CD4-positive, CD25-positive, alpha-beta regulatory T cell (primary cell): Measurements from ENCODE around the gene SMURF1. TPM values are rescaled to one million over a fixed set of nuclear protein-coding genes. Genes with fewer than 3 reads are reported as not detected.

Experiments used
- ATAC-seq, 2 donors: fragments of 150-1000 bp; cut with Tn5 transposase; one replicate each; pipeline ENCODE4 v1.10.0; 2021; ENCODE audit warnings: low read depth in 2 of 2, moderate number of reproducible peaks in 2 of 2, moderate library complexity in 1 of 2
- DNase-seq, 3 donors: peaks; one replicate each; pipeline versions ENCODE4 v3.0.0 to v3.0.0-alpha.2; 2012 to 2022; ENCODE audit warnings: mixed read lengths in 1 of 3
- H3K27ac ChIP-seq: one replicate; pipeline ENCODE4 v1.7.0; 2013; ENCODE audit warnings: mild to moderate bottlenecking, low read length; ENCODE audit not compliant: insufficient read depth, poor library complexity, severe bottlenecking
- H3K27me3 ChIP-seq: one replicate; pipeline ENCODE4 v1.7.0; 2013; ENCODE audit warnings: low read length; ENCODE audit not compliant: control insufficient read depth, insufficient read depth
- H3K36me3 ChIP-seq: one replicate; pipeline ENCODE4 v1.7.0; 2013; ENCODE audit warnings: mild to moderate bottlenecking, low read length, moderate library complexity; ENCODE audit not compliant: control insufficient read depth, insufficient read depth
- H3K4me1 ChIP-seq: 2 replicates; pipeline ENCODE4 v1.7.0; 2013; ENCODE audit warnings: mild to moderate bottlenecking, low read length; ENCODE audit not compliant: insufficient read depth, control insufficient read depth, poor library complexity, severe bottlenecking
- H3K4me3 ChIP-seq: one replicate; pipeline ENCODE4 v1.7.0; 2013; ENCODE audit warnings: low read depth, mild to moderate bottlenecking, low read length, moderate library complexity
- H3K9me3 ChIP-seq, 2 experiments: 1 replicate in 1 of 2; 2 replicates in 1 of 2; pipeline ENCODE4 v1.7.0; 2013; ENCODE audit warnings: low read length in 2 of 2, mild to moderate bottlenecking in 1 of 2, moderate library complexity in 1 of 2; ENCODE audit not compliant: control insufficient read depth in 2 of 2
- H3K27ac Mint-ChIP-seq, 3 donors: one replicate each; pipeline ENCODE4 v1.8.0; 2020 to 2022; ENCODE audit warnings: mild to moderate bottlenecking in 3 of 3, mixed read lengths in 3 of 3, moderate library complexity in 2 of 3
- H3K27me3 Mint-ChIP-seq: one replicate; pipeline ENCODE4 v1.8.0; 2022; ENCODE audit warnings: mild to moderate bottlenecking, mixed read lengths
- H3K36me3 Mint-ChIP-seq: one replicate; pipeline ENCODE4 v1.8.0; 2020; ENCODE audit warnings: mixed read lengths
- H3K4me1 Mint-ChIP-seq, 4 donors: one replicate each; pipeline ENCODE4 v1.8.0; 2020 to 2022; ENCODE audit warnings: mixed read lengths in 4 of 4, mild to moderate bottlenecking in 1 of 4
- H3K4me3 Mint-ChIP-seq, 4 donors: one replicate each; pipeline ENCODE4 v1.8.0; 2020 to 2022; ENCODE audit warnings: mild to moderate bottlenecking in 4 of 4, mixed read lengths in 4 of 4, moderate library complexity in 3 of 4
- H3K9me3 Mint-ChIP-seq, 7 donors: one replicate each; pipeline ENCODE4 v1.8.0; 2020 to 2022; ENCODE audit warnings: mixed read lengths in 7 of 7, mild to moderate bottlenecking in 3 of 7, moderate library complexity in 2 of 7
- polyA plus RNA-seq, 4 donors: library from polyadenylated mRNA; unstranded; fragments of 300-500 nt; fragmentation: Illumina TruSeq; gene quantifications; one replicate each; pipeline ENCODE4 v1.2.3, GENCODE V29; 2021
- total RNA-seq: library from RNA; stranded (reverse); gene quantifications from one replicate; pipeline ENCODE4 v1.2.3, GENCODE V29; 2022

SMURF1 gene
- total and polyA plus RNA-seq, 5 donors from 2014 or later, result 1.3 to 35.3 (median 1.7) TPM

DNA sequence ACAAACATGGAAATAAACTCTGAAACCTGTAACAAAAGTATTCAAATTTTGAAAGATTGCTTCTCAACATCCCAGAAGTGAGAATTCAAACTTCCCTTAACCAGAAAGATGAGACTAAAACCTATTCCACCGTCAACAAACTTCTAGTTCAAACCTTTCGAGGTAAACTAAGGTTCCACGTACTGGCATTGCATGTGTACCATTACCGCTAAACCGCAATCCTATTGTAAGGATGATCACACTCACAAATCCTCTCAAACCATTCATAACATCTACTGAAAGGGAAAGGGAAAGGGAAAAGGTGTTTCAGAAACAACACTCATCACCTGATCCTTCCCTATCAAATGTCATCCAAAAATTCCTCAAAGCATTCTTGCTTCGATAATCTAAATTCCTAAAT, 3.1 kb downstream of the SMURF1 start:
- no peaks in the 10 kb centered on the region for H3K36me3 Mint-ChIP-seq
- H3K4me3 Mint-ChIP-seq, result peak overlapping the region; percentile 88 to 99 (median 94)
- Histone ChIP-seq H3K36me3 (peaks cover 2% of the 10 kb centered on the region), H3K27me3 (no peaks in the 10 kb centered on the region), H3K27ac (peak overlapping the region; percentile 88), H3K4me1 (peaks cover 22% of the 10 kb centered on the region), H3K9me3 (no peaks in the 10 kb centered on the region), H3K4me3 (peak overlapping the region; percentile 82)
- no peak for DNase-seq
- H3K4me1 Mint-ChIP-seq, result peaks cover 30 to 75% (median 44%) of the 10 kb centered on the region in 4 donors
- no peak for ATAC-seq
- peaks cover 5% of the 10 kb centered on the region for H3K27me3 Mint-ChIP-seq
- H3K9me3 Mint-ChIP-seq, result no peaks in the 10 kb centered on the region
- H3K27ac Mint-ChIP-seq, result peak overlapping the region; percentile 56 to 91 (median 69)

DNA sequence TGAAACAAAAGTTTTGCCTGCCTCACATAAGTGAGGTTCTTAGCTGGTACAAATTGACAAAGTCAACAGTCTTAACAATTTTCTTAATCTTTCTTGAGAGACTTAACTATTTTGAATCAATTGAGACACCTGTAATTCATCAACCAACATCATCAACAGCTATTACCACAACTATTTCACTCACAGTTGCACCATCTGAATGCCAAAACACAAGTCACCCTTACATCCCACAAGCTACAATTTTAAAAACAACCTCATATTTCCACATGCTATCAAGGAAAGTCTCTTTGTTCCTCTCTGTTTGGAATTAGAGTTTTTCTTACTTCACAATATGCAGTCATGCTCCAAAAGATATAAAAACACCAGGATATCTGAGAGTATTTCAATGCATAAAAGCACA, 4.9 kb downstream of the SMURF1 start:
- Mint-ChIP-seq H3K9me3 (no peaks in the 10 kb centered on the region), H3K4me1 (peaks cover 41 to 73% (median 52%) of the 10 kb centered on the region in 4 donors), H3K4me3 (peak overlapping the region in 1 of 4 donors; percentile 56), H3K27me3 (peaks cover 5% of the 10 kb centered on the region), H3K36me3 (no peaks in the 10 kb centered on the region), H3K27ac (no peak overlapping the region)
- H3K27me3 ChIP-seq, result no peaks in the 10 kb centered on the region
- H3K27ac ChIP-seq, result no peak overlapping the region
- no peak for ATAC-seq
- no peak for DNase-seq
- H3K4me3 ChIP-seq, result no peak overlapping the region
- no peaks in the 10 kb centered on the region for H3K9me3 ChIP-seq
- H3K36me3 ChIP-seq, result peaks cover 2% of the 10 kb centered on the region
- H3K4me1 ChIP-seq, result peaks cover 17% of the 10 kb centered on the region

DNA sequence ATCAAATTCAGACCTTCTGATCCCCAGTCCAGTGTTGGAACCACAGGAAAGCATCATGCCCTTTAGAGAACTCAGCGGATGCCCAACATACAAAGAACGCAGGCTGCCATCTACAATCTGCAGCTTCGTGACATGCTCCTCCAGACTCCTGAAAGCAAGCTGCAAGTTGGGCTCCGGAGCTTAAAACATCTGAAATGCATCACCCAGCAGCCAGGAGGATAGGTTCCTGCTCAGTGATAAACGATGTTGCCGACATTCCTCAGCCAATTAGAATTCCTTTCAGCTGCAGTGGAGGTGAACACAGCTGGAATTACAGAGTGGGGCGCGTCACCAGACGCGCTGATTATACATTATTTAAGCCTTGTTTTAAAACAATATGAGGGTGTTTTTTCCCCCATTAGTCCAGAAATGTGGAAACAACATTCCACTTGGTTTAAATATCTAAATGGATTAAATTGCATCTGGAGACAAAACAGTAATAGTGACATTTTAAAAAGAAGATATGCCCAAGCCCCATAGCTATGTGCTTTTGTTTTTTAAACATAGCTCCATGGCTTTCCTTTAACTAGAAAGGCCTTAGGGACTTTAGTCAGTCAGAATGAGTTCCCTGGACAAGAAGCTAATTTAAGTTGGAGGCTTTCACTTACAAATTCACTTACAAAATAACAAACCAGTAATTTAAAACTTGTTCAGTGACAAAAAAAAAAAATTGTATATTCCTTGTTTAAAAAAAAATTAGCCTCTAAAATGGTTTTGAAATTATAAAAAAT, 6.3 kb downstream of the SMURF1 start:
- Mint-ChIP-seq H3K4me1 (peaks cover 50 to 82% (median 65%) of the 10 kb centered on the region in 4 donors), H3K27ac (peak overlapping the region in 1 of 3 donors; percentile 1), H3K27me3 (peaks cover 5% of the 10 kb centered on the region), H3K36me3 (peaks cover 3% of the 10 kb centered on the region), H3K9me3 (no peaks in the 10 kb centered on the region), H3K4me3 (no peak overlapping the region)
- no peaks in the 10 kb centered on the region for H3K27me3 ChIP-seq
- DNase-seq (no peak), ATAC-seq (no peak)
- no peak overlapping the region for H3K27ac ChIP-seq
- no peak overlapping the region for H3K4me3 ChIP-seq
- H3K4me1 ChIP-seq, result peaks cover 14% of the 10 kb centered on the region
- no peaks in the 10 kb centered on the region for H3K9me3 ChIP-seq
- H3K36me3 ChIP-seq, result peaks cover 2% of the 10 kb centered on the region

DNA sequence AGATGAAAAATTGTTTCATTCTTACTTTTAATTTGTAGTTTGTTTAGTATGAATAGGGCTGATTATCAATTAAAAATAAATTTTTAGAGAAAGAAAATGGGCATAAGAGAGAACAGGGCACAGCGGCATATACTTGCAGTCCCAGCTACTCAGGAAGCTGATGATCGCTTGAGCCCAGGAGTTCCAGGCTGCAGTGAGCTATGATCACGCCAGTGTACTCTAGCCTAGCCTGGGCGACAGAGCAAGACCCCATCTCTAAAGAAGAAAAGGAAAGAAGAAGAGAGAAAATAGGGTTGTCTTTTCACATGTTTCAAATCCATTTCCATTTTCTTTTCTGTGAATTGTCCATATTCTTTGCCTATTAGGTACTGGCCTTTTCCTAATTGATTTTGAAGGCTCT, 8.0 kb downstream of the SMURF1 start:
- peaks cover 53 to 83% (median 61%) of the 10 kb centered on the region in 4 donors for H3K4me1 Mint-ChIP-seq
- H3K27ac Mint-ChIP-seq, result no peak overlapping the region
- H3K9me3 Mint-ChIP-seq, result no peaks in the 10 kb centered on the region
- H3K36me3 Mint-ChIP-seq, result peaks cover 3% of the 10 kb centered on the region
- no peak for DNase-seq
- Histone ChIP-seq H3K27ac (no peak overlapping the region), H3K27me3 (no peaks in the 10 kb centered on the region), H3K9me3 (no peaks in the 10 kb centered on the region), H3K4me3 (no peak overlapping the region), H3K4me1 (no peaks in the 10 kb centered on the region), H3K36me3 (peaks cover 2% of the 10 kb centered on the region)
- no peaks in the 10 kb centered on the region for H3K27me3 Mint-ChIP-seq
- peak overlapping the region in 1 of 4 donors; percentile 17 for H3K4me3 Mint-ChIP-seq
- ATAC-seq, result no peak

DNA sequence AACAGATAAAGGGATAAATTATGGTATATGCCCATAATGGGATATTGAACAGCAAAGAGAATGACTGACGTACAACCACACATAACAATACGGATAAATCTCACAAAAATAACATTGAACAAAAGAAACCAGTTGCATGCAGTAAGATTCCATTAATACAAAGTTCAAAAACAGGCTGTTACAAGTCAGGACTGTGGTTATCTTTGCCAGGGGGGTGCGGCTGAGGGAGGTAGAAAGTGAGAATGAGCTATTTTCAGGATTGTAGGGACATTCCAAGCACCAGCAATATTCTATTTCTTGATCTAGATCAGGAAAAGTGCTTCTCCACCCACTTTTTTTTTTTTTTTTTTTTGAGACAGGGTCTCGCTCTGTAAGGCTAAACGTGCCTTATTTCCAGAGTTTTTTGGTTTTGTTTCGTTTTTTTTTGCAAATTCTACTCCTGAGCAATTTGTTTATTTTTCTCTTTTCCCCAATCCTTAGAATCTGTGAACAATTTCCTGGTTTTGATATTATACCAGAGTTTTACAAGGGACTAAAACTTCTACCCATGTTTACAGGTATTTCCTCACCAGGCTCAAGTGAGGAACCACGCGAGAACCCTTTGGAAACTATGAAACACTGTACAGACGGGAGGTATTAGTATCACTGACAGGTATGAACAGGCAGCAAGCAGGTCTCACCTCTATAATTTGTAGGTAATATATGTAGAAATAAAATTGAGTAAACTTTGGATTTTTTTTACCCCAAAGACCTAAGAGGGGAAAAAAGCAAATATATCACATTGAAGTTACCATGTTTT, 9.9 kb downstream of the SMURF1 start:
- Histone ChIP-seq H3K36me3 (peaks cover 2% of the 10 kb centered on the region), H3K4me1 (no peaks in the 10 kb centered on the region), H3K27me3 (no peaks in the 10 kb centered on the region), H3K27ac (no peak overlapping the region), H3K9me3 (no peaks in the 10 kb centered on the region), H3K4me3 (no peak overlapping the region)
- Mint-ChIP-seq H3K9me3 (no peaks in the 10 kb centered on the region), H3K36me3 (peaks cover 3% of the 10 kb centered on the region), H3K27me3 (no peaks in the 10 kb centered on the region), H3K27ac (no peak overlapping the region), H3K4me3 (peak overlapping the region in 1 of 4 donors; percentile 57), H3K4me1 (peaks cover 44 to 74% (median 50%) of the 10 kb centered on the region in 4 donors)
- DNase-seq (no peak), ATAC-seq (no peak)

DNA sequence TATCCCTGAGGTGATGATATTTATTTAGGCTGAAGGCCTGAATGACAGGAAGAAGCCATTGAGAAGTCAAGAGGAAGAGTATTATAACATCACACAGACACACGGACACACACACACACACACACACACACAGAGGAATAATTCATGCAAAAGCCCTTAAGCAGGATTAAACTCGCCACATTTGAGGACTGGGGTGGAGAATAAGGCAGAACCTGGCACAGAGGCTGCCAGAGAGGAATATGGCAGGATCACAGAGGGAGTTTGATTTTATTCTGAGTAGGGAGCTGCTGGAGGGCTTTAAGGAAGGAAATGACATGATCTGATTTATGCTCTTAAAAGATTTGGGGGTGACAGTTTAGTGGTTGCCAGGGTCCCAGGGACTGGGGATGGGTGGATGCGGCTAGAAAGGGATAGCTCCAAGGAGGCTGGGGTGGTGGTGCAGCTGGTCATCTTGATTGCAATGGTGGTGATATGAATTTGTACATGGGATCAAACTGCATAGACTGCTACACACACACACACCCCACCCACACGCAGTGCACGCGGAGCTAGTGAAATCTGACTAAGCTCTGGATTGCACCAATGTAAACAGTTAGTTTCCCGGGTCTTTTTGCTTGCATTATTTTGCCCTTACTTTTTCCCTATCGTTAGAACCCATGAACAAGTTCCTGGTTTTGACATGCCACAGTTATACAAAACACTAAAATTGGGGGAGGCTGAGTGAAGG, 11.2 kb downstream of the SMURF1 start:
- H3K36me3 Mint-ChIP-seq, result peaks cover 3% of the 10 kb centered on the region
- peaks cover 40 to 63% (median 46%) of the 10 kb centered on the region in 4 donors for H3K4me1 Mint-ChIP-seq
- no peak overlapping the region for H3K27ac Mint-ChIP-seq
- Histone ChIP-seq H3K9me3 (no peaks in the 10 kb centered on the region), H3K27me3 (no peaks in the 10 kb centered on the region), H3K4me3 (no peak overlapping the region), H3K4me1 (no peaks in the 10 kb centered on the region), H3K27ac (no peak overlapping the region), H3K36me3 (peaks cover 2% of the 10 kb centered on the region)
- H3K9me3 Mint-ChIP-seq, result no peaks in the 10 kb centered on the region
- no peak overlapping the region for H3K4me3 Mint-ChIP-seq
- ATAC-seq, result no peak
- DNase-seq, result no peak
- H3K27me3 Mint-ChIP-seq, result no peaks in the 10 kb centered on the region

DNA sequence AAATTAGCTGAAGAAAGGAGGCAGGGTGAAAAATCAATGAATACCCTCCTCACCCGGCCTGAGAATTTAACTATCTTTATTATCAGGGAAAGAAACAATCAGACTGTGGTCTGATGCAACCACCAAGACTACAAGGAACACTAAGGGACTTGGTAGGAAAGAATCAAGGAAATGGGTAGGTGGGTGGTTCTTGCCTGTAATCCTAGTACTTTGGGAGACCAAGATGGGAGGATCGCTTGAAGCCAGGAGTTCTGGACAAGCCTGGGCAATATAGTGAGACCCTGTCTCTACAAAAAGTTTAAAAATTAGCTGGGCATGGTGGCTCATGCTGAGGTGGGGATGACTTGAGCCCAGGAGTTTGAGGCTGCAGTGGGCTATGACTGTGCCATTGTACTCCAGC, 12.6 kb downstream of the SMURF1 start:
- Mint-ChIP-seq H3K9me3 (no peaks in the 10 kb centered on the region), H3K27ac (peak overlapping the region in 1 of 3 donors; percentile 29), H3K36me3 (peaks cover 7% of the 10 kb centered on the region), H3K4me3 (peak overlapping the region in 1 of 4 donors; percentile 22), H3K27me3 (no peaks in the 10 kb centered on the region), H3K4me1 (peaks cover 31 to 57% (median 52%) of the 10 kb centered on the region in 4 donors)
- Histone ChIP-seq H3K36me3 (no peaks in the 10 kb centered on the region), H3K4me3 (no peak overlapping the region), H3K27me3 (no peaks in the 10 kb centered on the region), H3K27ac (no peak overlapping the region), H3K9me3 (no peaks in the 10 kb centered on the region), H3K4me1 (no peaks in the 10 kb centered on the region)
- ATAC-seq (no peak), DNase-seq (no peak)
